Bronchial smooth muscle cell (primary cell): Measurements from ENCODE around the gene LYPD3. TPM values are rescaled to one million over a fixed set of nuclear protein-coding genes. Genes with fewer than 3 reads are reported as not detected.

Experiments
- total RNA-seq: library from RNA; depleted of rRNA; stranded (reverse); fragments of >200 nt; gene quantifications from 2 replicates; pipeline ENCODE4 v1.2.1, GENCODE V29; 2014

LYPD3 gene
- 0.17 and 1.1 TPM in 2 replicates for total RNA-seq

GRCh38 chr19:43465468-43466120, at the start of gene LYPD3:
Gene LYPD3, minus strand, starts transcription at chr19:43465608. Its CDS starts 37 bp downstream, at chr19:43465571.

DNA sequence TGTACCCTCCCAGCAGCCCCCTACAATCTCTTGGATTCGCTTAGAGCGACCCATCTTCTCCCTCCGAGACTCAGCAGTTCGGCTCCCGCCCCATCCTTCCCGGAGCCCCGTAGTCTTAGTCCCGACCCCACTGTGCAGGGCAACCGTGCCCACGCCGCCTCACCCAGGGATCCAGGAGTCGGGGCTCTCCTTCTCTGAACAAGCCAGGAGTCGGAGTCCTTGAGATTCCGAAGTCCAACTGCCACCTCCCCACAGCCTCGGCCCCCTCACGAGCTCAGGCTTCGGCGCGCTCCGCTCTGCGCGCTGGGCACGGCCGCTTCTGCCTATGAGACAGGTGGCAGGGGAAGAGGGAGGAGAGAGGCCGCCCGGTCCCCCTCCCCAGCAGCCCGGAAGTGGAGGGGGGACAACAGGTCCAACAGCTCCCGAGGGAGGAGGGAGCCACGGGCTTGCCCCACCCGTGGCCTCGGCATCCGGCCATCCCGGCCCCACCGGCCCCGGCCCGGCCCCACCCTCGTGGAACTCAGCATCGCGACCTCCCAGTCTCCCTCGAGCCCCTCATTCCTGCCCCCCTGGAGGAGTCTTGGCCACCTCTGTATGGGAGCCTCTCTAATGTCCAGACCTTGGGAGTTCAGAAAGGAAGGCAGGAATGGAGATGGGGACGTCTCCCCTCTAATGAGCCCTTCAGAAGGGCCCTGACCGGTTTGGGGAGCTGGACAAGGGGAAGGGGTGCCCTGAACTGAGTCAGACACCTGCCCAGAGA, 39.2 kb upstream of the LYPD3 start, which contains the start of gene PHLDB3:
Gene PHLDB3, minus strand, starts transcription at position 321 of the 760 bp plus-strand sequence. CDS start 628 bp downstream, outside the sequence.

GRCh38 chr19:43414554-43414953, 50.9 kb downstream of the LYPD3 start, which contains the start of gene TEX101:
Gene TEX101, plus strand, starts transcription at chr19:43414890. Its CDS starts 1,030 bp downstream, at chr19:43415920.

Other genes with a start within 250 kb of the LYPD3 start
- under 0.01 TPM in 1 of 2 replicates, not detected in the other for gene PSG9, start 196.1 kb downstream of the LYPD3 start, total RNA-seq
- 0.16 TPM in 1 of 2 replicates, not detected in the other for gene CD177, start 111.9 kb downstream of the LYPD3 start, total RNA-seq
- gene TEX101, start 50.7 kb downstream of the LYPD3 start, total RNA-seq: not detected in 2 replicates
- gene PHLDB3, start 39.1 kb upstream of the LYPD3 start, total RNA-seq: 18.4 and 41.0 TPM in 2 replicates
- 93.0 and 131 TPM in 2 replicates for gene ETHE1, start 61.6 kb upstream of the LYPD3 start, total RNA-seq
- 0.16 and 0.60 TPM in 2 replicates for gene ZNF575, start 67.6 kb upstream of the LYPD3 start, total RNA-seq
- gene XRCC1, start 109.9 kb upstream of the LYPD3 start, total RNA-seq: 10.5 and 17.8 TPM in 2 replicates
- gene PINLYP, start 110.2 kb upstream of the LYPD3 start, total RNA-seq: 3.8 and 6.3 TPM in 2 replicates
- 12.9 and 14.2 TPM in 2 replicates for gene IRGQ, start 130.5 kb upstream of the LYPD3 start, total RNA-seq
- 8.2 and 8.8 TPM in 2 replicates for gene ZNF576, start 131.0 kb upstream of the LYPD3 start, total RNA-seq
- gene SRRM5, start 146.5 kb upstream of the LYPD3 start, total RNA-seq: not detected in 2 replicates
- 40.5 and 44.7 TPM in 2 replicates for gene ZNF428, start 154.0 kb upstream of the LYPD3 start, total RNA-seq
- 1.4 and 1.7 TPM in 2 replicates for gene CADM4, start 174.2 kb upstream of the LYPD3 start, total RNA-seq
- gene PLAUR, start 204.6 kb upstream of the LYPD3 start, total RNA-seq: 43.1 and 51.4 TPM in 2 replicates